Heart left ventricle (tissue), 16 donors: ENCODE measurements around the gene RGS6. TPM values are rescaled to one million over a fixed set of nuclear protein-coding genes. Genes with fewer than 3 reads are reported as not detected.

Experiments used
- ATAC-seq, 4 donors: fragments of 200-7000 bp; cut with Tn5 transposase; one replicate each; pipeline ENCODE4 v1.9.1; 2020 to 2022; ENCODE audit warnings: moderate library complexity in 4 of 4, mild to moderate bottlenecking in 3 of 4, moderate number of reproducible peaks in 1 of 4
- DNase-seq, 5 donors: peaks; one replicate each; pipeline ENCODE4 v3.0.0-alpha.2; 2020
- H3K27ac ChIP-seq, 12 donors: fragments of 200-600 bp; sonication (generic) in 4 of 12; one replicate each; pipeline versions ENCODE4 v1.5.0 to v1.8.0; 2016 to 2022; ENCODE audit warnings: mild to moderate bottlenecking in 2 of 12
- H3K27me3 ChIP-seq, 9 donors: fragments of 200-600 bp; sonication (generic) in 2 of 9; one replicate each; pipeline versions ENCODE4 v1.5.1 to v1.8.0; 2016 to 2022; ENCODE audit warnings: mild to moderate bottlenecking in 3 of 9
- H3K36me3 ChIP-seq, 9 donors: fragments of 200-600 bp; sonication (generic) in 2 of 9; one replicate each; pipeline versions ENCODE4 v1.5.0 to v1.8.0; 2018 to 2022; ENCODE audit warnings: mild to moderate bottlenecking in 2 of 9
- H3K4me1 ChIP-seq, 12 donors: fragments of 200-600 bp; sonication (generic) in 4 of 12; one replicate each; pipeline versions ENCODE4 v1.5.0 to v1.8.0; 2016 to 2022; ENCODE audit warnings: mild to moderate bottlenecking in 3 of 12
- H3K4me3 ChIP-seq, 12 donors: fragments of 200-600 bp; sonication (generic) in 4 of 12; one replicate each; pipeline versions ENCODE4 v1.5.0 to v1.8.0; 2017 to 2022; ENCODE audit warnings: mild to moderate bottlenecking in 9 of 12, moderate library complexity in 4 of 12
- H3K9me3 ChIP-seq, 12 donors: fragments of 200-600 bp; sonication (generic) in 4 of 12; one replicate each; pipeline versions ENCODE4 v1.5.0 to v1.8.0; 2016 to 2022; ENCODE audit warnings: mild to moderate bottlenecking in 1 of 12
- POLR2A ChIP-seq, 2 donors: fragments of 450-650 bp; IDR thresholded peaks; one replicate each; pipeline ENCODE4 v1.6.1; 2017; ENCODE audit warnings: antibody characterized with exemption in 2 of 2, mild to moderate bottlenecking in 2 of 2, moderate library complexity in 2 of 2
- WGBS, 4 donors: extraction: QIAGEN DNeasy Blood & Tissue Kit in 2 of 4; methylation state at CpG; one replicate each; pipeline versions ENCODE4 v1.1.5 to v1.1.7; 2013 to 2018; 5-methylcytosine and 5-hydroxymethylcytosine counted together
- intact Hi-C, 10 donors: fragments of 100-400 bp; cut with DNase I; formaldehyde crosslinking; loops; one replicate each; pipeline versions ENCODE4 v1.11.1 to v1.14.2; 2022
- polyA plus RNA-seq, 2 donors: library from polyadenylated mRNA; stranded (reverse); fragments of 200-250 nt; gene quantifications; one replicate each; pipeline ENCODE4 v1.2.3, GENCODE V29; 2013
- total RNA-seq, 9 donors: library from RNA; depleted of rRNA in 2 of 9; stranded (reverse); fragments of >200 nt in 2 of 9; fragmentation: NEBNext Ultra II Directional in 3 of 9; extraction: Animal tissue kit (Norgen Biotek cat#: 25700) in 3 of 9; gene quantifications; one replicate each; pipeline versions ENCODE4 v1.1.0 to v1.2.4, GENCODE V29; 2016 to 2023
- TF ChIP-seq, protein P1 (sequence below), 12 donors: fragments of 200-600 bp; sonication (generic) in 4 of 12; IDR thresholded peaks; one replicate each; pipeline versions ENCODE4 v1.5.0 to v1.8.0; 2018 to 2022; ENCODE audit warnings: antibody characterized with exemption in 12 of 12, mild to moderate bottlenecking in 5 of 12
- donor health status: ischemic (EF 13 %, LVEDD 7.1; RV severe dilation, severe dysfunction).
- donor health status: healthy with polysubstance abuse.
- donor health status: DM: no; HTN: yes; CAD: no.
- donor health status: DM: no; HTN: no; CAD: no.
- donor health status: ischemic (EF 25% LVEDD 6.9; RV normal size, moderate dysfunction).
- donor health status: ischemic (EF 25% LVEDD 5.7; RV mildly dilated, moderate dysfunction).
- donor health status: healthy.
- donor health status: DM: yes; HTN: yes; CAD: no.
- donor health status: ischemic (EF 35%, LVEDD 5.7; RV mildly dilated, moderate dysfunction).
- donor health status: nonischemic (EF 11% LVEDD 7.7; RV severe dilation, severe dysfunction).
- donor health status: DM: yes; HTN: yes; CAD: no.
- donor health status: PGD.
- donor health status: ischemic (EF 29% LVEDD 5.4; RV normal size, mild dysfunction).
- donor health status: nonischemic (EF 23%, LVEDD 6.1; RV moderate dilation, normal function).

Gene RGS6
- total and polyA plus RNA-seq, 11 donors, result 1.3 to 25.4 (median 15.1) TPM

DNA sequence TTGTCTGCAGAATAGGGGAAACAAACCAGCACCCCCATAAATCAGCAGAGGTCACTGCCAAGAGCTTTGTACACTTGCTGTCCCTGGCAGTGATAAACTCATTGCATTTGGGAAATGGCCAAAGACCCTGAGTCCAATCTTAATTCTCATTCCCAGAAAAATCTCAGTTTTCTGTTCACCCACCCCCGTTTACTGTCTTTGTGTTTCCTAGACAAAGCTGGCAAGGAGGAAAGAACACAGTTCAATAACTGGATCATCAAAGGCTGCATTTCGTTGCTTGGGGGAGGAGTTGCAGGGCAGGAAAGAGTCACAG, 596.6 kb downstream of the RGS6 start:
- Histone ChIP-seq H3K4me3 (no peak overlapping the region), H3K4me1 (peaks cover 0 to 52% (median 0%) of the 10 kb centered on the region in 12 donors), H3K36me3 (peaks cover 0 to 11% (median 0%) of the 10 kb centered on the region in 9 donors), H3K27me3 (no peaks in the 10 kb centered on the region), H3K9me3 (peaks cover 0 to 18% (median 7%) of the 10 kb centered on the region in 12 donors), H3K27ac (no peak overlapping the region)
- WGBS, 4 donors, result 66 to 79% (median 71%) methylated on average over 2 of the region's 2 CpGs
- intact Hi-C loops, result no loop called here
- TF ChIP-seq POLR2A (IDR thresholded peaks at IDR 0.05), result no peak
- TF ChIP-seq, protein P1, sequence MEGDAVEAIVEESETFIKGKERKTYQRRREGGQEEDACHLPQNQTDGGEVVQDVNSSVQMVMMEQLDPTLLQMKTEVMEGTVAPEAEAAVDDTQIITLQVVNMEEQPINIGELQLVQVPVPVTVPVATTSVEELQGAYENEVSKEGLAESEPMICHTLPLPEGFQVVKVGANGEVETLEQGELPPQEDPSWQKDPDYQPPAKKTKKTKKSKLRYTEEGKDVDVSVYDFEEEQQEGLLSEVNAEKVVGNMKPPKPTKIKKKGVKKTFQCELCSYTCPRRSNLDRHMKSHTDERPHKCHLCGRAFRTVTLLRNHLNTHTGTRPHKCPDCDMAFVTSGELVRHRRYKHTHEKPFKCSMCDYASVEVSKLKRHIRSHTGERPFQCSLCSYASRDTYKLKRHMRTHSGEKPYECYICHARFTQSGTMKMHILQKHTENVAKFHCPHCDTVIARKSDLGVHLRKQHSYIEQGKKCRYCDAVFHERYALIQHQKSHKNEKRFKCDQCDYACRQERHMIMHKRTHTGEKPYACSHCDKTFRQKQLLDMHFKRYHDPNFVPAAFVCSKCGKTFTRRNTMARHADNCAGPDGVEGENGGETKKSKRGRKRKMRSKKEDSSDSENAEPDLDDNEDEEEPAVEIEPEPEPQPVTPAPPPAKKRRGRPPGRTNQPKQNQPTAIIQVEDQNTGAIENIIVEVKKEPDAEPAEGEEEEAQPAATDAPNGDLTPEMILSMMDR (IDR thresholded peaks at IDR 0.05), result no peak
- ATAC-seq, result no peak
- no peak for DNase-seq

DNA sequence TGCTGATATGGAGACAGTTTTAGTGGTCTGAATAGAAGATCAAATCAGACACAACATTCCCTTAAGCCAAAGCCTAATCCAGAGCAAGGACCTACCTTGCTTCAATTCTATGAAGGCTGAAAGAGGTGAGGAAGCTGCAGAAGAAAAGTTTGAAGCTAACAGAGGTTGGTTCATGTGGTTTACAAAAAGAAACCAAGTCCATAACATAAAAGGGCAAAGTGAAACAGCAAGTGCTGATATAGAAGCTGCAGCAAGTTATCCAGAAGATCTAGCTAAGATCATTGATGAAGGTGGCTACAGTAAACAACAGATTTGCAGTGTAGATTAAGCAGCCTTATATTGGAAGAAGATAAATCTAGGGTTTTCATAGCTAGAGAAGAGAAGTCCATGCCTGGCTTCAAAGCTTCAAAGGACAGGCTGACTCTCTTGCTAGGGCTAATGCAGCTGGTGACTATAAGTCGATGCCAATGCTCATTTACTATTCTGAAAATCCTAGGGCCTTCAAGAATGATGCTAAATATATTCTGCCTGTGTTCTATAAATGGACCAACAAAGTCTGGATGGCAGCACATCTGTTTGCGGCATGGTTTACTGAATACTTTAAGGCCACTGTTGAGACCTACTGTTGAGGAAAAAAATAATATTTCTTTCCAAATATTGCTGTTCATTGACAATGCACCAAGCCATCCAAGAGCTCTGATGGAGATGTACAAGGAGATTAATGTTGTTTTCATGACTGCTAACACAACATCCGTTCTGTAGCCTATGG, 600.6 kb downstream of the RGS6 start:
- Histone ChIP-seq H3K4me3 (no peak overlapping the region), H3K27me3 (peaks cover 0 to 5% (median 0%) of the 10 kb centered on the region in 9 donors), H3K27ac (no peak overlapping the region), H3K9me3 (peaks cover 0 to 19% (median 7%) of the 10 kb centered on the region in 12 donors), H3K36me3 (no peaks in the 10 kb centered on the region), H3K4me1 (peaks cover 0 to 44% (median 0%) of the 10 kb centered on the region in 12 donors)
- DNase-seq (no peak), ATAC-seq (no peak)
- TF ChIP-seq, protein P1 (IDR thresholded peaks at IDR 0.05), result no peak
- TF ChIP-seq POLR2A (IDR thresholded peaks at IDR 0.05), result no peak
- WGBS, 4 donors, result 81 to 96% (median 94%) methylated on average over 3 of the region's 3 CpGs
- intact Hi-C loops, result no loop called here

DNA sequence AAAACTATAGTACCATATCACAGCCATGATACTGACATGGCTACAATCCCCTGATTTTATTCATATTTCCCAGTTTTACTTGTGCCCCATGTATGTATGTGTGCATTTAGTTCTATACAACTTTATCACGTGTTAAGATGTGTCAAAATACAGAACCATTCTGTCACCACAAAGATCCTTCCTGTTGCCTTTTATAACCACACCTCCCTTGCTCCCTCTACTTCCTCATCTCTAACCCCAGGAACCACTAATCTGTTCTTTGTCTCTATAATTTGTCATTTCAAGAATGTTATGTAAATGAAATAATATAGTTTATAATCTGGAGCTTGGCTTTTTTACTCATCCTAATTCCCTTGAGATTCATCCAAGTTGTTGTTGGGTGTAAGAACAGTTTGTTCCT, 603.3 kb downstream of the RGS6 start:
- H3K9me3 ChIP-seq, result peaks cover 0 to 19% (median 7%) of the 10 kb centered on the region in 12 donors
- ATAC-seq (no peak), DNase-seq (no peak)
- H3K36me3 ChIP-seq, result no peaks in the 10 kb centered on the region
- 65 to 71% (median 68%) methylated on average over 1 of the region's 1 CpG for WGBS, 4 donors
- no peak overlapping the region for H3K4me3 ChIP-seq
- H3K4me1 ChIP-seq, result peaks cover 0 to 50% (median 0%) of the 10 kb centered on the region in 12 donors
- H3K27me3 ChIP-seq, result peaks cover 0 to 5% (median 0%) of the 10 kb centered on the region in 9 donors
- H3K27ac ChIP-seq, result no peak overlapping the region
- intact Hi-C loops, result no loop called here
- TF ChIP-seq, protein P1 (IDR thresholded peaks at IDR 0.05), result no peak
- TF ChIP-seq POLR2A (IDR thresholded peaks at IDR 0.05), result no peak

DNA sequence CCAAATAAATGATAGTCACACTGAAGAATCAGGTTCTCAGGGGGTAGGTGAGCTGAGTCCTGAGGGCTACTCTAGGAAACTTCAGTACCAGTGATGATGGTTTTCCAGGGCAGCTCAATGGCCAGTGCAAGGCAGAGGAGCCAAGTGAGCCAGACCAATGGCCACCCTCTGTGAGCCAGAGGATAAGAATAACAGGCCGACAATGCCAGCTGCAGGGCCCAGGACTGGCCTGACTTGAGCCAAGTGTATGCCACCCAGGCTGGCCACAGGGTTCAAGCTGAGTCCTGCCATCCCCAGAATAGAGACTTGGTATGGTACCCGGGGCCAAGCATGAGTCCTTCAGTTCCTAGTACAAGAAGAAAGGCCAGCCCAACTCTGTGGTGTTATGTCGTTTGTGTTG, 606.2 kb downstream of the RGS6 start:
- DNase-seq, result no peak
- Histone ChIP-seq H3K27ac (no peak overlapping the region), H3K4me1 (peaks cover 0 to 35% (median 0%) of the 10 kb centered on the region in 12 donors), H3K4me3 (no peak overlapping the region), H3K9me3 (peaks cover 0 to 6% (median 1%) of the 10 kb centered on the region in 12 donors), H3K27me3 (peaks cover 0 to 5% (median 0%) of the 10 kb centered on the region in 9 donors), H3K36me3 (no peaks in the 10 kb centered on the region)
- intact Hi-C loops, result no loop called here
- no peak for TF ChIP-seq POLR2A (IDR thresholded peaks at IDR 0.05)
- TF ChIP-seq, protein P1 (IDR thresholded peaks at IDR 0.05), result no peak
- WGBS, 4 donors, result 85 to 91% (median 88%) methylated on average over 3 of the region's 3 CpGs
- ATAC-seq, result no peak
